Measurements from ENCODE around the gene STAB1. TPM values are rescaled to one million over a fixed set of nuclear protein-coding genes. Genes with fewer than 3 reads are reported as not detected.

Gene STAB1
- total RNA-seq, 2 experiments from 2014 or later, result 0.09 to 0.14 TPM

GRCh38 chr3:52527732-52528585 is 32.8 kb downstream of the STAB1 start:
- intact Hi-C loops (cut with DNase I, micrococcal nuclease), result no loop called here
- Mint-ChIP-seq H3K27ac (no peak overlapping the region), H3K4me3 (no peak overlapping the region), H3K36me3 (ENCODE audit: low read depth) (peaks cover 6% of the 10 kb centered on the region), H3K27me3 (no peaks in the 10 kb centered on the region), H3K9me3 (ENCODE audit: low read depth) (no peaks in the 10 kb centered on the region), H3K4me1 (peaks cover 3% of the 10 kb centered on the region)
- peak; percentile 1 for DNase-seq
- ChIA-PET CTCF (no interaction called here), POLR2A (no interaction called here)
- ATAC-seq, result no peak

GRCh38 chr3:52528586-52529375 is 33.6 kb downstream of the STAB1 start:
- ATAC-seq, result no peak
- CTCF ChIA-PET, result no interaction called here
- peaks cover 6% of the 10 kb centered on the region for H3K36me3 Mint-ChIP-seq (ENCODE audit: low read depth)

GRCh38 chr3:52529376-52530333 is 34.5 kb downstream of the STAB1 start:
- Mint-ChIP-seq H3K36me3 (ENCODE audit: low read depth) (peaks cover 3% of the 10 kb centered on the region), H3K4me3 (no peak overlapping the region), H3K27ac (no peak overlapping the region), H3K27me3 (no peaks in the 10 kb centered on the region), H3K4me1 (peaks cover 5% of the 10 kb centered on the region), H3K9me3 (ENCODE audit: low read depth) (no peaks in the 10 kb centered on the region)
- DNase-seq (no peak), ATAC-seq (no peak)
- ChIA-PET POLR2A (no interaction called here), CTCF (no interaction called here)
- intact Hi-C loops (cut with DNase I, micrococcal nuclease), result loop anchor here in 1 of 2 experiments (5.0 to 10.0 kb wide), 2 partner anchors 818 to 1145 kb away; partner anchors contain the start of genes DCP1A and MANF

More at GRCh38 chr3:52528586-52529375, 33.6 kb downstream of the STAB1 start:
- intact Hi-C loops (cut with DNase I, micrococcal nuclease), result no loop called here
- Mint-ChIP-seq H3K9me3 (ENCODE audit: low read depth) (no peaks in the 10 kb centered on the region), H3K4me1 (peaks cover 3% of the 10 kb centered on the region), H3K27ac (no peak overlapping the region), H3K4me3 (no peak overlapping the region), H3K27me3 (no peaks in the 10 kb centered on the region)
- POLR2A ChIA-PET, result no interaction called here
- DNase-seq, result peak; percentile 1

GRCh38 chr3:52530918-52531826 is 36.0 kb downstream of the STAB1 start:
- peaks cover 17% of the 10 kb centered on the region for H3K4me1 Mint-ChIP-seq
- peaks cover 3% of the 10 kb centered on the region for H3K36me3 Mint-ChIP-seq (ENCODE audit: low read depth)
- no peak overlapping the region for H3K27ac Mint-ChIP-seq
- CTCF ChIA-PET, result no interaction called here
- peak; percentile 5 for DNase-seq
- no peaks in the 10 kb centered on the region for H3K9me3 Mint-ChIP-seq (ENCODE audit: low read depth)
- no peak for ATAC-seq
- POLR2A ChIA-PET, result no interaction called here
- intact Hi-C loops (cut with DNase I, micrococcal nuclease), result loop anchor here in 1 of 2 experiments (5.0 to 10.0 kb wide), 2 partner anchors 816 to 1146 kb away; partner anchors contain the start of genes DCP1A and MANF
- no peak overlapping the region for H3K4me3 Mint-ChIP-seq
- no peaks in the 10 kb centered on the region for H3K27me3 Mint-ChIP-seq

- Mint-ChIP-seq H3K27ac (no peak overlapping the region), H3K4me3 (peak overlapping the region; percentile 73), H3K4me1 (peaks cover 18% of the 10 kb centered on the region), H3K9me3 (ENCODE audit: low read depth) (no peaks in the 10 kb centered on the region), H3K36me3 (ENCODE audit: low read depth) (peaks cover 6% of the 10 kb centered on the region), H3K27me3 (no peaks in the 10 kb centered on the region)
- no peak for DNase-seq
- ChIA-PET CTCF (interaction anchor here (0.6 kb wide), 1 partner anchor 9 kb away, joined by 3 read pairs; no protein-coding TSS in a partner anchor), POLR2A (interaction anchor here (0.6 kb wide), 1 partner anchor 40 kb away, joined by 3 read pairs; no protein-coding TSS in a partner anchor)
- intact Hi-C loops (cut with DNase I, micrococcal nuclease), result loop anchor here in 1 of 2 experiments (5.0 to 10.0 kb wide), 2 partner anchors 815 to 1147 kb away; partner anchors contain the start of genes DCP1A and MANF
- no peak for ATAC-seq
These were observed 36.9 kb downstream of the STAB1 start for GRCh38 chr3:52531860-52532516.

- Mint-ChIP-seq H3K4me3 (peak overlapping the region; percentile 73), H3K27me3 (no peaks in the 10 kb centered on the region), H3K9me3 (ENCODE audit: low read depth) (no peaks in the 10 kb centered on the region), H3K27ac (no peak overlapping the region), H3K36me3 (ENCODE audit: low read depth) (peaks cover 9% of the 10 kb centered on the region), H3K4me1 (peaks cover 22% of the 10 kb centered on the region)
- POLR2A ChIA-PET, result interaction anchor here (0.6 kb wide), 1 partner anchor 39 kb away, joined by 3 read pairs; no protein-coding TSS in a partner anchor
- CTCF ChIA-PET, result interaction anchor here (0.6 kb wide), 1 partner anchor 8 kb away, joined by 3 read pairs; no protein-coding TSS in a partner anchor
- ATAC-seq, result no peak
- peak; percentile 58 for DNase-seq
- intact Hi-C loops (cut with DNase I, micrococcal nuclease), result loop anchor here in 1 of 2 experiments (5.0 to 10.0 kb wide), 2 partner anchors 815 to 1148 kb away; partner anchors contain the start of genes DCP1A and MANF
These were observed 37.3 kb downstream of the STAB1 start for GRCh38 chr3:52532517-52532837.

- DNase-seq (peak; percentile 57), ATAC-seq (no peak)
- Mint-ChIP-seq H3K36me3 (ENCODE audit: low read depth) (peaks cover 14% of the 10 kb centered on the region), H3K27me3 (no peaks in the 10 kb centered on the region), H3K4me1 (peaks cover 27% of the 10 kb centered on the region), H3K4me3 (peak overlapping the region; percentile 73), H3K9me3 (ENCODE audit: low read depth) (no peaks in the 10 kb centered on the region), H3K27ac (no peak overlapping the region)
- POLR2A ChIA-PET, result interaction anchor here (0.6 kb wide), 1 partner anchor 39 kb away, joined by 3 read pairs; no protein-coding TSS in a partner anchor
- CTCF ChIA-PET, result interaction anchor here (0.6 to 0.7 kb wide), 2 partner anchors 76 to 90 kb away, joined by 3 read pairs; no protein-coding TSS in a partner anchor
- intact Hi-C loops (cut with DNase I, micrococcal nuclease), result loop anchor here in 1 of 2 experiments (1.0 to 10.0 kb wide), 3 partner anchors 379 to 1148 kb away; partner anchors contain the start of genes DCP1A, MANF and POC1A
These were observed 37.9 kb downstream of the STAB1 start for GRCh38 chr3:52532838-52533622.

GRCh38 chr3:52533623-52534280 is 38.6 kb downstream of the STAB1 start, which contains the start of gene NT5DC2:
Gene NT5DC2 (minus strand): TSS chr3:52533857. CDS start chr3:52533737, 120 bp downstream.
- no peaks in the 10 kb centered on the region for H3K27me3 Mint-ChIP-seq
- ChIA-PET CTCF (no interaction called here), POLR2A (no interaction called here)
- peak within 1 kb of the TSS; percentile 79 for H3K27ac Mint-ChIP-seq
- H3K9me3 Mint-ChIP-seq (ENCODE audit: low read depth), result no peaks in the 10 kb centered on the region
- ATAC-seq (peak; percentile 48), DNase-seq (peak; percentile 81)
- intact Hi-C loops (cut with DNase I, micrococcal nuclease), result loop anchor here in 1 of 2 experiments (1.0 to 10.0 kb wide), 3 partner anchors 379 to 1149 kb away; partner anchors contain the start of genes DCP1A, MANF and POC1A
- H3K36me3 Mint-ChIP-seq (ENCODE audit: low read depth), result peaks cover 18% of the 10 kb centered on the region
- peaks cover 32% of the 10 kb centered on the region for H3K4me1 Mint-ChIP-seq
- H3K4me3 Mint-ChIP-seq, result peak within 1 kb of the TSS; percentile 73
